ENCODE measurements around the gene NFKBIA.
"Not testable (repeated sequence)": the region's sequence is repeated elsewhere in the genome, so short reads cannot be mapped to it uniquely, and the experiment has no call there.

Gene NFKBIA

GRCh38 chr14:35368583-35369392 lies 35.8 kb downstream of the NFKBIA start:
- DNase-seq (ENCODE audit: low spot score), result no peak

GRCh38 chr14:35368139-35368460 lies 36.4 kb downstream of the NFKBIA start:
- no peak for DNase-seq (ENCODE audit: low spot score)

- no peak for DNase-seq (ENCODE audit: low spot score)
Measured at GRCh38 chr14:35367056-35367372, 37.5 kb downstream of the NFKBIA start.

GRCh38 chr14:35366521-35366976 lies 38.0 kb downstream of the NFKBIA start:
- no peak for DNase-seq (ENCODE audit: low spot score)

- DNase-seq (ENCODE audit: low spot score), result no peak
Measured at GRCh38 chr14:35366056-35366451, 38.5 kb downstream of the NFKBIA start.

- peak; percentile 47 for DNase-seq (ENCODE audit: low spot score)
Measured at GRCh38 chr14:35365130-35366055, 39.2 kb downstream of the NFKBIA start.

GRCh38 chr14:35362911-35363374 lies 41.6 kb downstream of the NFKBIA start:
- no peak for DNase-seq (ENCODE audit: low spot score)

- DNase-seq (ENCODE audit: low spot score), result no peak
Measured at GRCh38 chr14:35362450-35362849, 42.1 kb downstream of the NFKBIA start.

GRCh38 chr14:35361141-35361480 lies 43.4 kb downstream of the NFKBIA start:
- DNase-seq (ENCODE audit: low spot score), result no peak

GRCh38 chr14:35359655-35360054 lies 44.9 kb downstream of the NFKBIA start:
- DNase-seq (ENCODE audit: low spot score), result not testable (repeated sequence)

GRCh38 chr14:35355981-35356841 lies 48.3 kb downstream of the NFKBIA start:
- no peak for DNase-seq (ENCODE audit: low spot score)

GRCh38 chr14:35355235-35355634 lies 49.3 kb downstream of the NFKBIA start:
- DNase-seq (ENCODE audit: low spot score), result not testable (repeated sequence)

GRCh38 chr14:35353409-35354172 lies 51.0 kb downstream of the NFKBIA start:
- DNase-seq (ENCODE audit: low spot score), result no peak

- no peak for DNase-seq (ENCODE audit: low spot score)
Measured at GRCh38 chr14:35352274-35353233, 52.0 kb downstream of the NFKBIA start.

- DNase-seq (ENCODE audit: low spot score), result no peak
Measured at GRCh38 chr14:35351897-35352273, 52.7 kb downstream of the NFKBIA start.
